Mucosa of gallbladder (tissue), 1 donor: ENCODE data around the gene PHYHIPL. TPM values are rescaled to one million over a fixed set of nuclear protein-coding genes. Genes with fewer than 3 reads are reported as not detected.

ENCODE experiments used
- total RNA-seq: library from RNA; stranded (reverse); gene quantifications from one replicate; pipeline ENCODE4 v1.2.1, GENCODE V29; 2021
- donor health status: DM: no; HTN: no; CAD: no.

PHYHIPL gene
- total RNA-seq, 1 donor from 2014 or later = 0.20 TPM

Other genes starting within 250 kb of the PHYHIPL start
- gene FAM13C, start 185.9 kb downstream of the PHYHIPL start, total RNA-seq = 11.4 TPM